Stimulated activated CD4-positive, alpha-beta T cell treated with anti-CD3 and anti-CD28 coated beads, Interleukin-12 subunit alpha, Interleukin-12 subunit beta, amount 100 ng/mL, for 48 hours (primary cell): ENCODE results near the gene RPAIN.
"Not testable (repeated sequence)": the region's sequence is repeated elsewhere in the genome, so short reads cannot be mapped to it uniquely, and the experiment has no call there.

Experiments used
- DNase-seq, 3 donors: peaks; one replicate each; pipeline ENCODE4 v3.0.0-alpha.2; 2020; ENCODE audit warnings: low read depth in 2 of 3, low spot score in 1 of 3

RPAIN gene

DNA sequence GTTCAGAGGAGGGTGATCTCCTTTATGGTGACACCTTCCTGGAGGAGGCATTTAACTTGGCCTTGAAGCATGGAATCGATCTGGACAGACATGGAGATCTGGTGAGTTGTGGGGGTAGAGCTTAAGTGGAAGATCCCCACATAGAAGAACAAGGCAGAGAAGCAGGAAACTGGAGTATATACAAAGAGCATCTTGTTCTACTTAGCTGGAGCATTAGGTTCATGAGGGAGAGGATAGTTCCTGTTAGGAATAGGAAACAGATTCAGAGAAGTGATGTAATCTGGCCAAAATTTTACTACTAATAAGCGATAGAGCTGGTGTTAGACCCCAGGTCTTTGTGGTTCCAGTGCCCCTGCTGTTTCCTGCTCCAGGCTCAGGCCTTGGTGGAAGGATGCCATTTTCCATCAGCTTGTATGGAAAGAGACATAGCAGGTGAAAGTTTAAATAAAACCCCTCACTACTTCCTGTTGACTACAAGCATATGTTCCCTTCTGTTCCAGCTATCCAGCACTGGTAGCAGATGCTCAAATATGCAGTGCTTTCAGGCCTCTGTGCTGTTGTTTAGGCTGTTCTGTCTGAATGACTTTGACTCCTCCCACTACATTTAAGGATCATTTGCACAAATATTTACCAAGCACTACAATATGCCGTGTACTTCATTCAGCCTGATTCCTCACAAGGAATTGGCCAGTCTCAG lies 9.4 kb downstream of the RPAIN start:
- DNase-seq: no peak

DNA sequence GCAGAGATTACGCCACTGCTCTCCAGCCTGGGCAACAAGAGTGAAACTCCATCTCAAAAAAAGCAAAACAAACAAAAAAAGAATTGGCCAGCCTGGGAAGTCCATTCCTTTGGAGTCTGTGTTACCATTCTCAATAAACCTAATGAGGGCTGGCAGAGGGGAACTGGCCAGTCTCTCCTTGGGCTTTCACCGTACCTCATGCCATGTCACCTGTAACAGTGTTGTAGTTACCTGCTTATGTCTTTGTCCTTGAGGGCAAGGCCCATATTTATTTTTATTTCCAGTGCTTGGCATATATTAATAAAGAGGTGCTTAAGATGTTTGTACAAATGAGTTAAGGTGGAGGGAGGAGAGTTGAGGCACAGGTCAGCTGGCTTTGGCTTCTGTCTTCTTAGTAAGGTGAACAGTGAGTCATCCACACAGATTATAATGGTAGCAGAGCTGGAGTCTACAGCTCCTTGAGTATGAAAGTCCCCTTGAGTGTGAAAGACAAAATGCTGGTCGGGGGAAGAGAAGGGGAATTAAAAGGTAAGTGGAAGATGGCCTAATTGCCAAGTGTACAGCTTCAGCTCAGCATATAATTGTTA lies 10.5 kb downstream of the RPAIN start:
- DNase-seq: no peak

DNA sequence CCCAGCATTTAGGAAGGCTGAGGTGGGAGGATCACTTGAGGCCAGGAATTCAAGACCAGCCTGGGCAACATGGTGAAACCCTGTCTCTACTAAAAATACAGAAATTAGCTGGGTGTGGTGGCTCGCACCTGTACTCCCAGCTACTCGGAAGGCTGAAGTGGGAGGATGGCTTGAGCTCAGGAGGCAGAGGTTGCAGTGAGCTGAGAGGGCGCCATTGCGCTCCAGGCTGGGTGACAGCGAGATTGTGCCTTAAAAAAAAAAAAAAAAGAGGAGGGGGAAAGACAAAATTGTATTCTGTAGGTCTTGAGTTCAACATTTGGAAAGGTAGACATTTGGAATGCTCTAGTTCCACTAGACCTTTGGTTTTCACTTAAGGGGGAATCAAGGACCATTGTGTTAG lies 11.3 kb downstream of the RPAIN start:
- not testable (repeated sequence) for DNase-seq

- no peak for DNase-seq
Measured at GRCh38 chr17:5431949-5432556, 12.1 kb downstream of the RPAIN start.

GRCh38 chr17:5434984-5435383 lies 15.0 kb downstream of the RPAIN start:
- no peak for DNase-seq

GRCh38 chr17:5435781-5436315 lies 15.9 kb downstream of the RPAIN start:
- not testable (repeated sequence) for DNase-seq

DNA sequence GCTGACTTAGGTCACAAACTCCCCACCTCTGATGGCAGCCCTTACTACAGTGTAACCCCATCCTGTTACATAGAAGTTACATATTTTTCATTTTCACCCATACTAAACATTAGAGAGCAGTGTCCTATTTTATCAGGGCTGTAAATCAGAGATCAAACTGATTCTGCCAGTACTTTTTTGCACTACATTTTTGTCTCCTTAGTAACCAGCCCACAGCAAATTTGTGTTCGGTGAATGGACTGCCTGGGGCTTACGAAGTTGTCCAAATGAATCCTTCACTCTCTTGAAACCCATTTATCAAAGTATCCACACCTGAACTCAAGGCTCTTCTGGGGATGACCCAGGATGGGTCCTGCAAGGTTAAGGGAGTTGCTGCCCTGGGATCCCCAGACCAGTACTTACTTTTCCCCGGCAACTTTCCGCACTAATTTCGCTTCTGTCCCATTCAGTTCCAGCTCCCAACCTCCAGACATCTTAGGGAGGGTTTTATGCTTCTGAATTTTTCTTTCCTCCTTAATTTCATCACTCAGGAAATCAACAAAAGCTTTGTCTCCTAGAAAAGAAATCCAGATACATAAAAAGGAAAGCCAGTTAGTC lies 17.8 kb downstream of the RPAIN start:
- DNase-seq: no peak

- peak; percentile 87 to 92 (median 89) for DNase-seq
Measured at GRCh38 chr17:5438716-5439445, 18.9 kb downstream of the RPAIN start, which contains the start of gene C1QBP. Gene C1QBP (minus strand): TSS chr17:5439155. CDS start chr17:5439073, 82 bp downstream.

DNA sequence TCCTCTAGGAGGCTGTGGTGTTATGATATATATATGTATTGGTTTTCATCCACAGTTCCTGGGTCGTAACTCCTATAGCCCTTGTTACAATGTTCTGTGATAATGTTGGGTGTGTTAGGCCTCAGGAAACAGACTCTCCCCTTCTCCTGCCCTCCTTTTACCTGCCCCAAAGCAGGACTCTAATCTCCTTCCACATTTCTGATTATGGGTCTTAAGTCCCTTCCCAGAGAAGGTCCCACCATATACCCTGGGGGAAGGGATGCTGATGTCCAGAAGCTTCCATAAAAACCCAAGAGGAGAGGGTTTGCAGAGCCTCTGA lies 19.4 kb downstream of the RPAIN start:
- DNase-seq: no peak

DNA sequence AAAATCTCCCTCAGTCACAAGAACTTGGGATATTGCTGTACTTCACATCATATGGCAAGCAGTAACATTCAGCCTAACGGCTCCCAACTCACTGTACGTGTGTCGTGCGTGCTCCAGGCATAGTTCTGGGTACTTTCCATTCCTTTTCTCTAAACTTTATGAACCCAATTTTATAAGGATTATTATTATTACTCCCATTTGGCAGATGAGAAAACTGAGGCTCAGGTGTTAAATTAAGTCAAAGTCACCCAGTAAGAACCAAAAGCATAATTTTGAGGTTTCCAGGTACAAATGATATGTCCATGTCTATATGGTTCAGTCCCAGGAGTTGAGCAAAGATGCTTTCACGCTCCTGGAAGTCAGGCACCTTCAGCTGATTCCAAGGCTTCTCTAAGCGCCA lies 23.7 kb downstream of the RPAIN start:
- no peak for DNase-seq

GRCh38 chr17:5444209-5444608 lies 24.2 kb downstream of the RPAIN start:
- no peak for DNase-seq

DNA sequence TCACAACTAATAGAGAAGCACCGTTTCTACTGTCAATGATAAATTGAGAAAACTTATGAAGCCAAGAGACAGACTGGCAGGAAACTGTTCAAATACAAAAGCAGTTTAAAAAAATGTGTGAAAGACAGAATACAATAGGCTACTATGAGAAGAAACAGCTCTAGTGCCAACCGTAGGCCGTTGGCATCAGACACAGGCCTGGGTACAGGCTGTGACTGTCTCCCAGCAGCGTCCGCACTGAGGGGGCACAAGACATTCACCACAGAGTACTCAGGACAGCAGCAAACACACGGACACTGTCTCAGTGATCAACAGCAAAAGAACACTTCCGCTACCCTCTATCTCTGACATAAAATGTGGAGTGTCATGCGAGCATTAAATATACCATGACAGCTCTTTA lies 26.8 kb downstream of the RPAIN start:
- no peak for DNase-seq

- no peak for DNase-seq
Measured at GRCh38 chr17:5464717-5465507, 44.9 kb downstream of the RPAIN start.

DNA sequence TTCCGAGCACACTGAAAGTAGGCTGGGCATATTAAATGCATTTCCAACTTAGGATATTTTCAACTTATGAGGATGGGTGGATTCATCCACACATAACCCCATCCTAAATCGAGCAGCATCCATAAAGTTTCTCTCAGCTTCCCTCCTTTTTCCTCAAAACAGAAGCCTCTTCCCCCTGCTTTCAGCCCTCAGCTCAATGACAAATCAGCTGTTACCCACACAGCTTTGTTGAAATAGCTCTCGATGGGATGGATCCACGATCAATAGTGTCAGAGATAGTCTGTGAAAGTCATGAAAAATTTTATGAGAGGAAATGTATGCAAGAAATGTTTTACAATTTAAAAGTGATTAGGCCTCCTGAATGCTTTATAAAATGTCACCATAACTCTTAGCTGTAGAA lies 46.3 kb downstream of the RPAIN start:
- no peak for DNase-seq

GRCh38 chr17:5467416-5467815 lies 47.4 kb downstream of the RPAIN start:
- DNase-seq: no peak

GRCh38 chr17:5468075-5468473 lies 48.1 kb downstream of the RPAIN start:
- peak in 1 of 3 donors; percentile 13 for DNase-seq

GRCh38 chr17:5472511-5472910 lies 52.5 kb downstream of the RPAIN start:
- DNase-seq: no peak

DNA sequence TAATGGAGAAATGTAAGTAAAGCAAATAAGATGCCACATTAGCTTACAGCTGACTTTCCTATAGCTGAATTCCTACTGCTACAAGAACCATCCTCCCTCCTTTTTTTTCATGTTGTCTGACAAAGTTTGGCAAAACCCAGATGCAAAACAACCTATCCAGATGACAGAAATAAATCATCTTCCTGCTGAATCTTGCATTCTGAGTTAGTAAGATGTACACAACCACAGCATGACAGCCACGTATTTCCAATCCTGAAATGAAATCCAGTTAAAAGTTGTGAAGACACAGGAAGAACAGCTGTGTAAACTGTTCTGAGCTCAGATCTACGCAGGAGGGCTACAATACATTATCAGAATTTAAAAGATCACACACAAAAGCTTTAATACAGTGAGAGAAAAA lies 53.9 kb downstream of the RPAIN start:
- DNase-seq: no peak

DNA sequence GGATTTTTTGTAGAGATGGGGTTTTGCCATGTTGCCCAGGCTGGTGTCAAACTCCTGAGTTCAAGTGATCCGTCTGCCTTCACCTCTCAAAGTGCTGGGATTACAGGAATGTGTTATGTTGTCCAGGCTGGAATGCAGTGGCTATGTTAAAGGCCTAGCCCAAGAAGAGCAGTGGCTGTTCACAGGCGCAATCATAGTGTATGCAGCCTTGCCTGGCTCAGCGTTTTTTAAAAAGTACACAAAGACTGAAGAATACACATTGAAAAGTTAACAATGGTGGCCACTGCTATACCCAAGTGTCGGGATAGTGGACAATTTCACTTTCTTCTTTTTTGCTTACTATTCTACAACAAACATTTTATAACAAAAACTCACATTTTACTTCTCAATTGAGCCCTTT lies 59.0 kb downstream of the RPAIN start:
- no peak for DNase-seq

DNA sequence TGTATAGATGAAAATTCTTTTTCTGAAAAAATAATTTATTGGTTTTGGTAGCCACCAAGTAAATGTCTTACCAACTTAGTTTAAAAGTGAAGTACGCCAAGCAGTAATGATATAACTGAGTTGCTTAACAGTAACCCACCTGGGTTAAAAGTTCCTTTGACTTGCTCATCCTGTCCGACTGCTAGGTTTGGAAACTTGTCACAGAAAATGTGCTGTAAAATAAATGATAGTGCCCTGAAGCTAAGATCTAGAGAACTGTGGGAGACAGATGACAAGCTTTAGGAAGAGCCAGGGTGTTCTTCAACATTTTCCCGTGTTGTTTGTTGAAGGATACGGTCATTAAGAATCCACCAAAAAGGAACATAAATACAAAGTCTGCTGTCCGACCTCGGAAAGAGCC lies 61.0 kb downstream of the RPAIN start:
- no peak for DNase-seq

- no peak for DNase-seq
Measured at GRCh38 chr17:5481451-5481850, 61.5 kb downstream of the RPAIN start.
